NCI-H2196 treated with DMSO at 0.1 percent for 48 hours (cell line): ENCODE data around the gene CFAP73.

Experiments used
- DNase-seq: peaks from one replicate; lab custom pipeline; 2025; ENCODE audit not compliant: unreplicated experiment; lab: John Stamatoyannopoulos, UW

Gene CFAP73

GRCh38 chr12:113162102-113163029 is 12.8 kb downstream of the CFAP73 start:
- no peak for DNase-seq

DNA sequence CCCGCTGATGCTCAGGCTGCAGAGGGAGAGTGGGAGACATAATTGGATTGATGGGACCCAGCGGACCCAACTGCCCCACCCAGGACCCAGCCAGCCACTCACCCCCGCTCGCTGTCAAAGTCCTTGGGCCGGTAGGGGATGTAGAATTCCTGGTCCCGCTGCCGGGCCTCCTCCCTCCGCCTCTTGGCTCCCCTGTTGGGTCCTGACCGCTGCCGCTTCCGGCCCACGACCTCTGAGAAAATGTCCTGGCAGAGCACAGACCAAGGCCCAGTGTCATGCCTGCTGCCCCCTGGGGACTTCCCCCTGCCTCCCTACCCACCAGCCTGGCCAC is 13.5 kb downstream of the CFAP73 start:
- DNase-seq: no peak

DNA sequence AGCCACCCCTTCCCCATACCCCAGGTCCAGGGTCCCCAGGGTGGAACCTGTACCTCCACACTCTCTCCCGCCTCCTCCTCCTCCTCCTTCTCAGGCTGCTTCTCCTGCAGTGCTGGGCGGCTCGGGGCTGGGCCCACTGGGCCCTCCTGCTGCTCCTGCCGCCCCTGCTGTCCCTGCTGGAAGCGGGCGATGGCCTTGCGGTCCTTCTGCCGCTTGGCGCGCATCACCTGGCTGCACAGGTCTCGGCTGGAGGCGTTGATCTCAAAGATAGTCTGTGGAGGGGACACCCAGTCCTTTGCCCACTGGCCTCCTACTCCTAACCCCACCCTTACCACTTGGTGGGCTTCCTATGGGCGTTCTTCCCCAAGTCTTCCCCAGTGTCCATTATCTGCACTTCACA is 14.5 kb downstream of the CFAP73 start:
- no peak for DNase-seq

GRCh38 chr12:113165521-113166450 is 16.3 kb downstream of the CFAP73 start:
- no peak for DNase-seq

DNA sequence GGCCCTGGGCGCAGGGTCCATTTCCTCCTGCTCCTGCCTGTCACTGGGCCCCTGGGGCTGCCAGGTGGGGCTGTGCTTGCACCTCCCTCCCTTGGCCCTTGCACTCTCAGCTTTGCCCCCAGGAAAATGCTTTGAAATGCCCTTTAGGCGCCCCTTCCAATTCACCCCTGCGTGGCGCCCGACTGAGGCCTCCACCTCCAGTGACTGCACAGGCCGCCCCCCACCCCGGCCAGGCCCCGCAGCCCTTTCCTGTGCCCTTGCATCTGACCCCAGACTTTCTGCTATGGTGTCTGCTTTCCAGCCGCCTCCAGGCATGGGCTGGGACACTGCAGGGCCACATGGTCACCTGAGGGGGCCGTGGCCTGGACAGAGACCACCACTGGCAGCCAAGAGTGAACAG is 18.3 kb downstream of the CFAP73 start:
- DNase-seq: no peak

GRCh38 chr12:113169697-113170096 is 20.2 kb downstream of the CFAP73 start:
- no peak for DNase-seq

DNA sequence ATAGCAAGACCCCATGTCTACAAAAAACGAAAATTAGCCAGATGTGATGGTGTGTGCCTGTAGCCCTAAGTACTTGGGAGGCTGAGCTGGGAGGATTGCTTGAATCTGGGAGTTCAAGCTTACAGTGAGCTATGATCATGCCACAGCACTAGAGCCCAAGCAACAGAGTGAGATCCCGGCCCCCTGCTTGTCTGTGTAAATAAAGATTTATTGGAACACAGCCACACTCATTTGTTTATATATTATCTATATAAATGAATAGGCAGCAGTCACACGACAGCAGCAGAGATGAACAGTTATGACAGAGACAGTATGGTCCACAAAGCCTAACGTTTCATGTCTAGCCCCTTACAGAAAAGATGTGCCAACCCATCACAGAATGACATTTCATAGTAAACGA is 20.9 kb downstream of the CFAP73 start:
- DNase-seq: no peak

DNA sequence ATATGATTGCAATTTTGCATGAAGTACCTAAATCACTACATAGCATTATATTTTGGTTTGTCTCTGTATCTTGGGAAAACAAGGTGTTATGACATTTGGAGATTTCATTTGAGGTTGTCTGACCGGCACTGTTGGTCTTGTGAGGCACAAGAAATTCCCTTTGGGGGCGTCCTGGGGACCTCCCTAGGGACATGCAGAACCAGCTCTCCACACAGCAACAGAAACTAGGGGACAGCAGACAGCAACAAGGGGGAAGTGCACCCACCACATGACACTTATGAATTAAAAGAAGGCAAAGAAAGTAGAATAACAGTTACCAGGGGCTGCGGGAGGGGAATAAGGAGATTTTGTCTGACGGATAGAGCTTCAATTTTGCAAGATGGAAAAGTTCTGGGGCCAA is 21.4 kb downstream of the CFAP73 start:
- no peak for DNase-seq

- no peak for DNase-seq
These were observed 22.0 kb downstream of the CFAP73 start for GRCh38 chr12:113171543-113171942.

- DNase-seq: no peak
These were observed 22.7 kb downstream of the CFAP73 start for GRCh38 chr12:113172185-113172584.

DNA sequence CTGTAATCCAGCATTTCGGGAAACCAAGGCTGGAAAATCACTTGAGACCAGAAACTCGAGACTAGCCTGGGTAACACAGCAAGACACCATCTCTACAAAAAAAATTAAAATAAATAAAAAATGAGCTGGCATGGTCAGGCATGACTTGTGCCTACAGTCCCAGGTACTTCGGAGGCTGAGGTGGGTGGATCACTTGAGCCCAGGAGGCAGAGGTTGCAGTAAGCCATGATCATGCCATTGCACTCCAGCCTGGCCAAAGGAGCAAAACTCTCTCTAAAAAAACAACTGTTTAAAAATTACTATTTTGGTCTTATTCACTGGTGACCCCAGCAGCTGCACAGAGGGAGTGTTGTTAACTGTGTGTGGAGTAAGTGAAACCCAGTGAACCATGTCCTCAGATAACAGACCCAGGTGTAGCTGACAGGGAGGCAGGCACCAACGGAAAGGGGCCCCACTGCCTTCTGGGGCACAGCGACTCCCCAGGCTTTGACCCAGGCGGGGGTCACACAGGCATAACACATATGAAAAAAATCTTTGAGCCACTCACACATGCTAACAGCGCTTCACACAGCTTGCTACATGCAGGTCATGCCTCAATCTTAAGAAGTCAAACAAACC is 23.7 kb downstream of the CFAP73 start:
- no peak for DNase-seq

- DNase-seq: no peak
These were observed 25.2 kb downstream of the CFAP73 start for GRCh38 chr12:113174461-113175384.

DNA sequence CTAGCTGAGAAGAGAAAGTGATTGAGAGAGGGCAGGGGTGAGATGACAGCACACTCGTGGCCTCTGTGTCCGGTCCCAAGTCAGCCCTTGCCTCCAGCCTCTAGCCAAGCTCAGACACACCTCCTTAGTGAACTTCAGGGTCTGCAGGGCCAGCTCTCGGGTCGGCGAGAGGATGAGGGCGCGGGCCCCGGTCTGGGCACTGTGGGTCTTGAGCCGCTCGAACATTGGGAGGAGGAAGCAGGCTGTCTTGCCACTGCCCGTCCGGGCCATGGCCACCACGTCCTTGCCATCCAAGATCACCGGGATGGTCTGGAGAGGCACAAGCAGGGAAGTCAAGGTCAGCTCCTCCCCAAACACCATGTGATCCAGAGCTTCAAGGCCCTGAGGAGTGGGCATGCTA is 29.5 kb downstream of the CFAP73 start:
- no peak for DNase-seq

GRCh38 chr12:113180333-113180732 is 30.8 kb downstream of the CFAP73 start:
- no peak for DNase-seq

GRCh38 chr12:113181975-113182374 is 32.5 kb downstream of the CFAP73 start:
- no peak for DNase-seq

DNA sequence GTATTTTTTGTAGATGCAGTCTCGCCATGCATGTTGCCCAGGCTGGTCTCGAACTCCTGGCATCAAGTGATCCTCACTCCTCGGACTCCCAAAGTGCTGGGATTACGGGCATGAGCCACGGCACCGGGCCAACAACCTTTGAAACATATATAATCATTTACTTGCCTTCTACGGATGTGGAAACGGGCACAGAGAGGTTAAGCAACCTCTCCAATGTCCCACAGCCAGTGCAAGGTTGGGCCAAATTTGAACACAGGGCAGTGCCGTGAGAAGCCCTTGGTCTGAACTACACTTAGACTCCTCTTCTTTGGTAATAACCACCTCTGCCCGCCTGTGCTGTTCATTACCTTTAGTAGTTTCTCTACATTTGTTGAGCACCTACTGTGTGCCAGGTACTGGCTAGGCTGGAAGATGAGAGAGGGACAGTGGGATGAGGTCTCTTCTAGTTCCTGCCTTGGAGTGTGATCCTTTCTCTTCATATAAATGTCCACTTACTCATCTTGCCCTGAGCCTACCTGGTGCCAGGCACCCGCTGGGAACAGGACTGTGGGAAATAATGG is 33.6 kb downstream of the CFAP73 start:
- DNase-seq: no peak

DNA sequence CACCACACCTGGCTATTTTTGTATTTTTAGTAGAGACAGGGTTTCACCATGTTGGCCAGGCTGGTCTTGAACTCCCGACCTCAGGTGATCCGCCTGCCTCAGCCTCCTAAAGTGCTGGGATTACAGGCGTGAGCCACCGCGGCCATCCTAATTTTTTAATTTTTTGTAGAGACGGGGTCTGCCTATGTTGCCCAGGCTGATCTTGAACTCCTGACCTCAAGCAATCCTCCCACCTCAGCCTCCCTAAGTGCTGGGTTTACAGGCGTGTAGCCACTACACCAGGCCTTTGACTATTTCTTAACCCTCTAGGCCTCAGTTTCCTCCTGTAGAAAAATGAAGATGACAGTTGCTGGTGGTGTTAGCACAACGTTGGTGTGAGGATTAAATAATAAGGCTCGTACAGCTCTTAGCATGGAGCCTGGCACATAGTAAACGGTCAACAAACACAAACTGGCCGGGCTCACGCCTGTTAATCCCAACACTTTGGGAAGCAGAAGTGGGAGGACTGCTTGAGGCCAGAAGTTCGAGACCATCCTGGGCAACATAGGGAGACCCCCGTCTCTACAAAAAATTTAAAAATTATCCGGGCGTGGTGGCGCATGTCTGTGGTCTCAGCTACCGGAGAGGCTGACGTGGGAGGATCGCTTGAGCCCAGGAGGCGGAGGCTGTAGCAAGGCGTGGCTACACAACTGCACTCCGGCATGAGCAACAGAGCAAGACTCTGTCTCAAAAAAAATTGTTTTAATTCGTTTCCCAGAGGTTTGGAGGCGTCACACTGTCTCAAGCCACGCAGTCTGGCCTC is 34.8 kb downstream of the CFAP73 start:
- no peak for DNase-seq

DNA sequence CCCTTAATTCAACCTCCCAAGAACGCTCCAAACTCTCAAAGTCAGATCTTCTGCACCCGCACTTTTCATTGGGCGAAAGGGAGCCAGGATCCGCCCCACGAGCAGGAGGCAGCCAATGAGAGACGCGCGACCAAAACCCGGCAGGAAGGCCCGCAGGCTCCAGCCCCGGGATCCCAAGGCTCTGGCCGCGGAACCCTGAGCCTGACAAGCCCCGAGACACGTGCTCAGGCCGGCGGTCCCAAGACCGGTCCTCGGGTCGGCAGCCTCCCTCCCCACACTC is 35.3 kb downstream of the CFAP73 start:
- DNase-seq: peak; percentile 74

- peak; percentile 45 for DNase-seq
These were observed 35.9 kb downstream of the CFAP73 start, which contains the start of the genes DDX54 and RITA1 for GRCh38 chr12:113185180-113186032. TSS of gene DDX54 (minus strand) at chr12:113185478. CDS start at chr12:113185451, 27 bp downstream. TSS of gene RITA1 (plus strand) at chr12:113185721. CDS start at chr12:113186747, 1,026 bp downstream.
